Measurements from ENCODE around the gene ELP4.

GRCh38 chr11:31784611-31785010 is 275.0 kb downstream of the ELP4 start:
- no peak for TF ChIP-seq CTCF (conservative IDR thresholded peaks at IDR 0.05; ENCODE audit: low read depth, low read length)
- no peak for TF ChIP-seq EZH2 (IDR thresholded peaks at IDR 0.05; ENCODE audit: low read length, unreplicated experiment)

Data from PC-3 (cell line).